Thoracic aorta (tissue), 2 donors: ENCODE results near the gene DISC1. TPM values are rescaled to one million over a fixed set of nuclear protein-coding genes. Genes with fewer than 3 reads are reported as not detected.
"Not testable (repeated sequence)": the region's sequence is repeated elsewhere in the genome, so short reads cannot be mapped to it uniquely, and the experiment has no call there.

Source experiments
- ATAC-seq: fragments of 150-250 bp; one replicate; pipeline ENCODE4 v1.8.0; 2017; ENCODE audit warnings: low read depth; ENCODE audit not compliant: insufficient number of reproducible peaks, low FRiP score
- DNase-seq: peaks from one replicate; pipeline ENCODE4 v3.0.0-alpha.2; 2020; ENCODE audit warnings: low spot score
- H3K27ac ChIP-seq, 2 donors: fragments of 200-600 bp; sonication (generic); 1 replicate in 1 of 2; 2 replicates in 1 of 2; pipeline ENCODE4 v1.5.1; 2016; ENCODE audit warnings: mild to moderate bottlenecking in 2 of 2, moderate library complexity in 2 of 2
- H3K27me3 ChIP-seq: fragments of 200-600 bp; sonication (generic); replicated peaks from 2 replicates; pipeline ENCODE4 v1.6.0; 2016; ENCODE audit warnings: mild to moderate bottlenecking; ENCODE audit not compliant: insufficient read depth
- H3K36me3 ChIP-seq: fragments of 200-600 bp; sonication (generic); one replicate; pipeline ENCODE4 v1.5.1; 2016
- H3K4me1 ChIP-seq, 2 donors: fragments of 200-600 bp; sonication (generic); 1 replicate in 1 of 2; 2 replicates in 1 of 2; pipeline versions ENCODE4 v1.5.1 to v1.6.0; 2016; ENCODE audit warnings: low read depth in 2 of 2, mild to moderate bottlenecking in 1 of 2; ENCODE audit not compliant: control insufficient read depth in 1 of 2
- H3K4me3 ChIP-seq: fragments of 200-600 bp; sonication (generic); 2 replicates; pipeline ENCODE4 v1.5.1; 2016; ENCODE audit warnings: mild to moderate bottlenecking
- H3K9me3 ChIP-seq: fragments of 200-600 bp; sonication (generic); 2 replicates; pipeline ENCODE4 v1.5.1; 2016
- total RNA-seq, 2 donors: library from RNA; depleted of rRNA; stranded (reverse); fragments of >200 nt; gene quantifications; one replicate each; pipeline versions ENCODE4 v1.1.0 to v1.2.3, GENCODE V29; 2016
- TF ChIP-seq, protein P1 (sequence below): fragments of 200-600 bp; sonication (generic); IDR thresholded peaks from one replicate; pipeline ENCODE4 v1.5.1; 2019; ENCODE audit warnings: antibody characterized with exemption

Gene DISC1
- total RNA-seq, 2 donors from 2014 or later, result 13.1 to 26.9 TPM

DNA sequence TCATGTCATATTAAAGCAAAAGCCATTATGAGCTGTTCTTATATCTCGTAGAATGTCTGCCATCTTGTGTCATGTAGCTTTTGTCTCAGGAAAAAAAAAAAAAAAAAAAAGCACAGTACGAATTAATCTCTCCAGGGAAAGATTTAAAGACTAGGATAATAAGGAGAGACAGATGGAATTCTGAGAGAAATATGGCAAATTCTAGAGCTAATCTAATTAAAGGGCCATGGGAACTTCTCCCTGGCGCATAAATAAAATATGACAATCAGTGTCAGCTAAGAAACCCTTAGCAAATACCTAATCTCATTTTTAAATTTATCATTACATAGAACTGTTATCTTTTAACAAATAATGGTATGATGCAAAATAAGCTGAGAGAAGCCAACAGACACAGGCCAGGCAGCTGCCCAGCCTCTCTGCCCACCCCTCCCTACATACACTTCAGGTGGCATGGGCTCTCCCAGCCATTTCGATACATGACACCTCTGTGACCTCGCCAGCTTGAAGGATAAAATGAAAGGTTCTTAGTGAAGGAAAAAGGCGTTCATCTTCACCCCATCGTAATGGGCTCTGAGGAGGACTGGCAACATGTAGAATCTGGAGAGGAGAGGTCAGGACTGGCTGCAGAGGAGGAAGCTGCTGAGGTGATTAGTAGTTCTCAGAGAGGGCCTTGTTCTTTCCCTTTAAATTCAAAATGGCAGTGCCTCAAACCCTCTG, 39.8 kb downstream of the DISC1 start:
- no peak overlapping the region for H3K27ac ChIP-seq
- peaks cover 5% of the 10 kb centered on the region for H3K9me3 ChIP-seq
- H3K4me3 ChIP-seq, result no peak overlapping the region
- TF ChIP-seq, protein P1, sequence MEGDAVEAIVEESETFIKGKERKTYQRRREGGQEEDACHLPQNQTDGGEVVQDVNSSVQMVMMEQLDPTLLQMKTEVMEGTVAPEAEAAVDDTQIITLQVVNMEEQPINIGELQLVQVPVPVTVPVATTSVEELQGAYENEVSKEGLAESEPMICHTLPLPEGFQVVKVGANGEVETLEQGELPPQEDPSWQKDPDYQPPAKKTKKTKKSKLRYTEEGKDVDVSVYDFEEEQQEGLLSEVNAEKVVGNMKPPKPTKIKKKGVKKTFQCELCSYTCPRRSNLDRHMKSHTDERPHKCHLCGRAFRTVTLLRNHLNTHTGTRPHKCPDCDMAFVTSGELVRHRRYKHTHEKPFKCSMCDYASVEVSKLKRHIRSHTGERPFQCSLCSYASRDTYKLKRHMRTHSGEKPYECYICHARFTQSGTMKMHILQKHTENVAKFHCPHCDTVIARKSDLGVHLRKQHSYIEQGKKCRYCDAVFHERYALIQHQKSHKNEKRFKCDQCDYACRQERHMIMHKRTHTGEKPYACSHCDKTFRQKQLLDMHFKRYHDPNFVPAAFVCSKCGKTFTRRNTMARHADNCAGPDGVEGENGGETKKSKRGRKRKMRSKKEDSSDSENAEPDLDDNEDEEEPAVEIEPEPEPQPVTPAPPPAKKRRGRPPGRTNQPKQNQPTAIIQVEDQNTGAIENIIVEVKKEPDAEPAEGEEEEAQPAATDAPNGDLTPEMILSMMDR, result no peak
- no peaks in the 10 kb centered on the region for H3K4me1 ChIP-seq
- no peaks in the 10 kb centered on the region for H3K27me3 ChIP-seq
- H3K36me3 ChIP-seq, result no peaks in the 10 kb centered on the region
- DNase-seq, result no peak
- ATAC-seq, result no peak

DNA sequence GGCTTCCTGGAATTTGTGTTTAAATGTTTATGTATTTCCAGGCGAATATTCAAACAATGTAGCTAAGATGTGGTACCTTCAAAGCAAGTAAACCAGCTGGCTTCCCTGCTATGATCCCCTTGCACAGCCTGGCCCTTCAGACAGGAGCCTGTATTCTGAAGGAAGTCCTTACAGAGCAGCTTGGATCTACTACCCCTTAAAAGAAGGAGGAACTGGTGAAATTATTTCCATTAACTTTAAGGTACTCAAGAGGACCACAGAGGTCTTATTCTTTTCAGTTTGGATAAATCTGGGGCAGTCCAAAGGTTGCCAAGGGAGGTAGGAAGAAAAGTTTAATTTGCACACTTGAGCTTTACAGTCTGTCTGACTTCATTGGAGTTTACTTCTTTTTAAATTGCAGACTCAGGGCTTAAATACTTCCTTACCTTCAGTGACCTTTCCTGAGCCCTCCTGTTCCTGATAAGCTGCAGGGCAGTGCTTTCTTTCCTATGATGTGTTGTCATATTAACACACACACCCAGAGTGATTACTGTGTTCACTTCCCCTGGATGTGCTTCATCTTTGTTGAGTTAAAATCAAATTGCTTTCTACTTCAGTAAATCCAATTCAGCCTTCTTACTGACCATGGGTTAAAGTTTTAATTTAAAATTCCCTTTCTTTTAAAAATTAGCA, 40.5 kb downstream of the DISC1 start:
- no peaks in the 10 kb centered on the region for H3K27me3 ChIP-seq
- no peak for ATAC-seq

DNA sequence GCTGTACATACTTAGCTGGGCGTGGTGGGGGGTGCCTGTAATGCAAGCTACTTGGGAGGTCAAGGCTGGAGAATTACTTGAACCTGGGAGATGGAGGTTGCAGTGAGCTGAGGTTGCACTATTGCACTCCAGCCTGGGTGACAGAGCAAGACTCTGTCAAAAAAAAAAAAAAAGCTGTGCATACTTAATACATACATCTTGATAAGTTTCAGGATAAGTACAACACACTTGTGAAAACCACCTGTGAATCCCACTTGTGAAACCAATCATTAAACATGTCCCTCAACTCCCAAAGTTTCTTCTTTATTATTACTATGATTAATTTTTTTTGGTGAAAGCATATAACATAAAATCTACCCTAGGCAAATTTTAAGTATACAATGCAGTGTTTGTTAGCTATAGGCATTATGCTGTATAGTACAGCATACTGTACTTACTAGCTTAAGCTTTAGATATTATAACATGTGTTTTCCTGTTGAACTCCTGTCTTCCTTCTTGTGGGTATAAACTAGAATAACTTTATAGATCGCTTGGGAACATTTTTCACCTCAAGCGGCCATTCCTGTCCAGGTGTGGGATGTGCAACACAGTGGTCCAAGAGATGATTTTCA, 41.4 kb downstream of the DISC1 start:
- TF ChIP-seq, protein P1, result no peak

More for the DNA sequence above, 40.5 kb downstream of the DISC1 start:
- Histone ChIP-seq H3K4me1 (no peaks in the 10 kb centered on the region), H3K36me3 (no peaks in the 10 kb centered on the region), H3K27ac (no peak overlapping the region), H3K9me3 (peaks cover 5% of the 10 kb centered on the region), H3K4me3 (no peak overlapping the region)
- DNase-seq, result no peak
- TF ChIP-seq, protein P1, result no peak

DNA sequence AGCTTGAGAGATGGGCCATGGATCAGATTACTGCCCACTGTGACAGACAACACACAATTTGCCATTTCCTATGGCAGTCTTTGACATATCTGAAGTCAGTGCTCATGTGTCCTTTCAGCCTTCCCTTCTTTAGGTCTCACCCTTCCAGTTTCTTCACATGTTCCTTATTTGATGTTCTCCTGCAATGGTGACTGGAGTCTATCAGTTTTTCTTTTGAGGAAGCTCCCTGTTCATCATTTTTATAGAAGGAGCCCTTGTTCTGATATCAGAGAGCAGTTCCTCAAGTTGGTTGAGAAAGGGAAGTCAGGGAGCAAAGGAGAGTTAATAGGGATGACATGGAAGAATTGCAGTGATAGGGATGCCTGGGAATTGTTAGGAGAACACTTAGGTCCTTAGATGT, 42.2 kb downstream of the DISC1 start:
- Histone ChIP-seq H3K27me3 (no peaks in the 10 kb centered on the region), H3K4me1 (no peaks in the 10 kb centered on the region), H3K27ac (no peak overlapping the region), H3K36me3 (no peaks in the 10 kb centered on the region), H3K4me3 (no peak overlapping the region), H3K9me3 (peaks cover 5% of the 10 kb centered on the region)
- TF ChIP-seq, protein P1, result no peak
- no peak for ATAC-seq
- no peak for DNase-seq

More for the DNA sequence above, 41.4 kb downstream of the DISC1 start:
- Histone ChIP-seq H3K27ac (no peak overlapping the region), H3K36me3 (no peaks in the 10 kb centered on the region), H3K4me1 (no peaks in the 10 kb centered on the region), H3K9me3 (peaks cover 5% of the 10 kb centered on the region), H3K4me3 (no peak overlapping the region), H3K27me3 (no peaks in the 10 kb centered on the region)
- no peak for DNase-seq
- ATAC-seq, result no peak

DNA sequence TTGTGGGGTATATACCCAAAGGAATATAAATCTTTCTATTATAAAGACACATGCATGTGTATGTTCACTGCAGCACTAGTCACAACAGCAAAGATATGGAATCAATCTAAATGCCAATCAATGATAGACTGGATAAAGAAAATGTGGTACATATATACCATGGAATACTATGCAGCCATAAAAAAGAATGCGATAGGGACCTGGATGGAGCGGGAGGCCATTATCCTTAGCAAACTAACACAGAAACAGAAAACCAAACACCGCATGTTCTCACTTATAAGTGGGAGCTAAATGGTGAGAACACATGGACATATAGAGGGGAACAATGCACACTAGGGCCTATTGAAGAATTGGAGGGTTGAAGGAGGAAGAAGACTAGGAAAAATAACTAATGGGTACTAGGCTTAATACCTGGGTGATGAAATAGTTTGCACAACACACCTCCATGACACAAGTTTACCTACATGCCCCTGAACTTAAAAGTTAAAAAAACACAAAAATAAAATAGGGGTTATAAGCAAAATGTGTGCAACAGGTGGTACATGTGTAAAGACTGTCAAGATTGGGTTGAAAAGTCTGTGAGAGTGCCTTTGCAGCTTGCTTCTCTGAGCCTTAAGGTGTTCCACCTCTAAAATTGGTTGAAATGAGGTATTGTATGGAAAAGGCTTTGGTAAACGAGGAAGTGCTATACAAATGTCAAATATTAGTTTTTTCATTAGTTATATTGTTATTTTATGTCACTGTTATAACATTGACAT, 43.5 kb downstream of the DISC1 start:
- not testable (repeated sequence) for H3K27ac ChIP-seq, DNase-seq, H3K36me3 ChIP-seq, ATAC-seq, H3K4me3 ChIP-seq, H3K4me1 ChIP-seq, H3K27me3 ChIP-seq, H3K9me3 ChIP-seq
